Endothelial cell (in vitro differentiated cells): ENCODE results near the gene SLC22A23. TPM values are rescaled to one million over a fixed set of nuclear protein-coding genes. Genes with fewer than 3 reads are reported as not detected.

ENCODE experiments used
- DNase-seq: peaks from one replicate; pipeline ENCODE4 v3.0.0; 2021; ENCODE audit warnings: low spot score
- H3K27ac Mint-ChIP-seq: one replicate; pipeline ENCODE4 v1.8.0; 2021; ENCODE audit warnings: mixed read lengths, inconsistent platforms; ENCODE audit not compliant: unreplicated experiment
- H3K27me3 Mint-ChIP-seq: one replicate; pipeline ENCODE4 v1.8.0; 2021; ENCODE audit warnings: mild to moderate bottlenecking, moderate library complexity, mixed read lengths, inconsistent platforms; ENCODE audit not compliant: unreplicated experiment
- H3K36me3 Mint-ChIP-seq: one replicate; pipeline ENCODE4 v1.8.0; 2021; ENCODE audit warnings: mild to moderate bottlenecking, low read depth, mixed read lengths, inconsistent platforms; ENCODE audit not compliant: unreplicated experiment
- H3K4me1 Mint-ChIP-seq: one replicate; pipeline ENCODE4 v1.8.0; 2021; ENCODE audit warnings: mild to moderate bottlenecking, mixed read lengths, inconsistent platforms; ENCODE audit not compliant: unreplicated experiment
- H3K4me3 Mint-ChIP-seq: one replicate; pipeline ENCODE4 v1.8.0; 2021; ENCODE audit warnings: mild to moderate bottlenecking, mixed read lengths, inconsistent platforms; ENCODE audit not compliant: unreplicated experiment
- H3K9me3 Mint-ChIP-seq: one replicate; pipeline ENCODE4 v1.8.0; 2021; ENCODE audit warnings: mixed read lengths, inconsistent platforms; ENCODE audit not compliant: unreplicated experiment
- CTCF ChIP-seq: fragments of 200-600 bp; sonication (generic); IDR thresholded peaks from one replicate; pipeline ENCODE4 v1.5.0; 2021; ENCODE audit warnings: antibody characterized with exemption; ENCODE audit not compliant: unreplicated experiment
- total RNA-seq: library from RNA; stranded (reverse); fragmentation: NEBNext Ultra II Directional; extraction: Animal tissue kit (Norgen Biotek cat#: 25700); gene quantifications from one replicate; pipeline ENCODE4 v1.2.1, GENCODE V29; 2021; ENCODE audit not compliant: unreplicated experiment

Gene SLC22A23
- total RNA-seq, 1 donor from 2014 or later: 72.7 TPM

GRCh38 chr6:3457710-3458602, 1.1 kb upstream of the SLC22A23 start:
- peak overlapping the region; percentile 92 for H3K4me3 Mint-ChIP-seq
- peak; percentile 40 for DNase-seq

GRCh38 chr6:3456395-3456897, 404 bp downstream of the SLC22A23 start:
- H3K4me3 Mint-ChIP-seq: no peak overlapping the region

More at GRCh38 chr6:3457710-3458602, 1.1 kb upstream of the SLC22A23 start:
- TF ChIP-seq CTCF: no peak
- peak overlapping the region; percentile 65 for H3K27ac Mint-ChIP-seq
- peaks cover 4% of the 10 kb centered on the region for H3K36me3 Mint-ChIP-seq
- H3K4me1 Mint-ChIP-seq: peaks cover 22% of the 10 kb centered on the region
- no peaks in the 10 kb centered on the region for H3K9me3 Mint-ChIP-seq
- H3K27me3 Mint-ChIP-seq: peaks cover 7% of the 10 kb centered on the region

GRCh38 chr6:3455569-3456394, 1.1 kb downstream of the SLC22A23 start:
- DNase-seq: peak; percentile 28
- H3K4me1 Mint-ChIP-seq: peaks cover 28% of the 10 kb centered on the region
- peaks cover 10% of the 10 kb centered on the region for H3K36me3 Mint-ChIP-seq
- H3K4me3 Mint-ChIP-seq: no peak overlapping the region
- H3K9me3 Mint-ChIP-seq: no peaks in the 10 kb centered on the region
- TF ChIP-seq CTCF: no peak
- H3K27ac Mint-ChIP-seq: no peak overlapping the region
- H3K27me3 Mint-ChIP-seq: peaks cover 7% of the 10 kb centered on the region

More at GRCh38 chr6:3456395-3456897, 404 bp downstream of the SLC22A23 start:
- Mint-ChIP-seq H3K9me3 (no peaks in the 10 kb centered on the region), H3K36me3 (peaks cover 8% of the 10 kb centered on the region), H3K27ac (no peak overlapping the region), H3K4me1 (peaks cover 26% of the 10 kb centered on the region), H3K27me3 (peaks cover 7% of the 10 kb centered on the region)
- TF ChIP-seq CTCF: no peak
- DNase-seq: no peak

- Mint-ChIP-seq H3K4me3 (no peak overlapping the region), H3K27ac (no peak overlapping the region), H3K9me3 (no peaks in the 10 kb centered on the region), H3K36me3 (peaks cover 10% of the 10 kb centered on the region), H3K27me3 (peaks cover 7% of the 10 kb centered on the region), H3K4me1 (peaks cover 29% of the 10 kb centered on the region)
- no peak for DNase-seq
- TF ChIP-seq CTCF: no peak
Observed at GRCh38 chr6:3455147-3455568, 1.7 kb downstream of the SLC22A23 start.
